HG03103 (cell line): ENCODE measurements around the gene ZW10.
"Not testable (repeated sequence)": the region's sequence is repeated elsewhere in the genome, so short reads cannot be mapped to it uniquely, and the experiment has no call there.

ENCODE experiments used
- ATAC-seq: cut with Tn5 transposase; IDR thresholded peaks from one replicate; pipeline ENCODE4 v1.9.1; 2021; ENCODE audit warnings: low read depth; ENCODE audit not compliant: unreplicated experiment

ZW10 gene

GRCh38 chr11:113764527-113765219, 8.8 kb downstream of the ZW10 start:
- ATAC-seq: no peak

GRCh38 chr11:113763040-113763439, 10.5 kb downstream of the ZW10 start:
- not testable (repeated sequence) for ATAC-seq

- ATAC-seq: no peak
Measured at GRCh38 chr11:113760241-113760640, 13.3 kb downstream of the ZW10 start.

- ATAC-seq: no peak
Measured at GRCh38 chr11:113752932-113753331, 20.6 kb downstream of the ZW10 start.

- no peak for ATAC-seq
Measured at GRCh38 chr11:113736323-113736722, 37.2 kb downstream of the ZW10 start.

- ATAC-seq: no peak
Measured at GRCh38 chr11:113732092-113732491, 41.4 kb downstream of the ZW10 start.

GRCh38 chr11:113730887-113731726, 42.4 kb downstream of the ZW10 start:
- ATAC-seq: no peak

- no peak for ATAC-seq
Measured at GRCh38 chr11:113729456-113729855, 44.0 kb downstream of the ZW10 start.

GRCh38 chr11:113728814-113729213, 44.7 kb downstream of the ZW10 start:
- ATAC-seq: no peak

GRCh38 chr11:113725913-113726312, 47.6 kb downstream of the ZW10 start:
- no peak for ATAC-seq

- no peak for ATAC-seq
Measured at GRCh38 chr11:113725407-113725806, 48.1 kb downstream of the ZW10 start.

- no peak for ATAC-seq
Measured at GRCh38 chr11:113724778-113725177, 48.7 kb downstream of the ZW10 start.

- ATAC-seq: no peak
Measured at GRCh38 chr11:113723787-113724186, 49.7 kb downstream of the ZW10 start.

- ATAC-seq: no peak
Measured at GRCh38 chr11:113722934-113723333, 50.6 kb downstream of the ZW10 start.

GRCh38 chr11:113722221-113722620, 51.3 kb downstream of the ZW10 start:
- no peak for ATAC-seq

- ATAC-seq: no peak
Measured at GRCh38 chr11:113721462-113722066, 51.9 kb downstream of the ZW10 start.

GRCh38 chr11:113720478-113720877, 53.0 kb downstream of the ZW10 start:
- ATAC-seq: not testable (repeated sequence)

- no peak for ATAC-seq
Measured at GRCh38 chr11:113715882-113716625, 57.4 kb downstream of the ZW10 start.

- ATAC-seq: no peak
Measured at GRCh38 chr11:113715273-113715672, 58.2 kb downstream of the ZW10 start.

- ATAC-seq: no peak
Measured at GRCh38 chr11:113710989-113711388, 62.5 kb downstream of the ZW10 start.
